Fibroblast of lung (primary cell): Measurements from ENCODE around the gene SEMA4D.

Experiments
- EZH2 ChIP-seq: IDR thresholded peaks from 2 replicates; pipeline ENCODE4 v1.5.1; 2012; ENCODE audit warnings: low read length, control low read depth, mild to moderate bottlenecking; ENCODE audit errors: missing control alignments
- TF ChIP-seq, protein P1 (sequence below), 2 donors: IDR thresholded peaks in 1 of 2; conservative IDR thresholded peaks in 1 of 2; 1 replicate in 1 of 2; 2 replicates in 1 of 2; pipeline ENCODE4 v1.5.1; 2011 to 2012; ENCODE audit warnings: low read length in 2 of 2, control low read depth in 1 of 2, inconsistent platforms in 1 of 2, low read depth in 1 of 2, mild to moderate bottlenecking in 1 of 2

DNA sequence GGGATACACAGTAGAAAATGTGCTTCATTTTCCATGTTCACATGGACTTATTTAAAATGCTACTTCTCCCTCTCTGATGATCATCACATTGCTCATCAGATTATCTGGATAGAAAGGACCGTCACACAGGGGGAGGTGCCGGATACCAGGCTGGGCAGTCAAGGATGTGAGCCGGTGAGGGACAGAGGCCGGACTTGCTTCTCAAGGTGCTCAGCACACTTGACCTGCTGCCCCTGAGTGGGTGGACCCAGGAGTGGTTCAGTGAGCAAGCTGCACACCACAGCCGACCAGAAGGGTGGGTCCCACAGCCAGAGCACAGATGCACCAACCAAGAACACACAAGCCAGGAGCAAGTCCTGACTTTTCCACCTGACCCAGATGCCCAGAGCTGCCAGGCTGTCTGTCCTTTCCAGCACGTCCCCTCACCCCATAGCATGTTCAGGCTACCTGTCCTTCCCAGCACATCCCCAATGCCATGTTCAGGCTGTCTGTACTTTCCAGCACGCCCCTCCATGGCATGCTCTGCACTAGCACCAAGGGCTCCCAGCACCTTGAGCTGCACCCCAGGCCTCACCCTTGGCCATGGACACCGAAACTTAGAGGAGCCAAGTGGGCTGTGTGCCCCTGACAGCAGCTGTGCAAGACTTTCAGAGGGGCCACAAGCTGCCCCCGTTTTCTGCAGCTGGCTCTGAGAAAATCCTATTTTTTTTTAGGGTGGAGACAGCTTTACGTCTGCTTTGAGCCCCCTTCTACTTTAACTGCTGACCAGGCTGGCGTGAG lies 101.8 kb downstream of the SEMA4D start:
- TF ChIP-seq, protein P1, sequence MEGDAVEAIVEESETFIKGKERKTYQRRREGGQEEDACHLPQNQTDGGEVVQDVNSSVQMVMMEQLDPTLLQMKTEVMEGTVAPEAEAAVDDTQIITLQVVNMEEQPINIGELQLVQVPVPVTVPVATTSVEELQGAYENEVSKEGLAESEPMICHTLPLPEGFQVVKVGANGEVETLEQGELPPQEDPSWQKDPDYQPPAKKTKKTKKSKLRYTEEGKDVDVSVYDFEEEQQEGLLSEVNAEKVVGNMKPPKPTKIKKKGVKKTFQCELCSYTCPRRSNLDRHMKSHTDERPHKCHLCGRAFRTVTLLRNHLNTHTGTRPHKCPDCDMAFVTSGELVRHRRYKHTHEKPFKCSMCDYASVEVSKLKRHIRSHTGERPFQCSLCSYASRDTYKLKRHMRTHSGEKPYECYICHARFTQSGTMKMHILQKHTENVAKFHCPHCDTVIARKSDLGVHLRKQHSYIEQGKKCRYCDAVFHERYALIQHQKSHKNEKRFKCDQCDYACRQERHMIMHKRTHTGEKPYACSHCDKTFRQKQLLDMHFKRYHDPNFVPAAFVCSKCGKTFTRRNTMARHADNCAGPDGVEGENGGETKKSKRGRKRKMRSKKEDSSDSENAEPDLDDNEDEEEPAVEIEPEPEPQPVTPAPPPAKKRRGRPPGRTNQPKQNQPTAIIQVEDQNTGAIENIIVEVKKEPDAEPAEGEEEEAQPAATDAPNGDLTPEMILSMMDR (conservative IDR thresholded peaks at IDR 0.05 in 1 of 2, IDR thresholded peaks at IDR 0.05 in 1 of 2; ENCODE audit: low read depth in 1 of 2, low read length in 2 of 2) = no peak
- no peak for TF ChIP-seq EZH2
